OCI-LY1 (cell line): ENCODE data around the gene ASB6.

Experiments
- H2AFZ ChIP-seq: fragments of 200-600 bp; sonication (generic), shearing (Covaris generic); 2 replicates; pipeline ENCODE4 v1.6.0; 2014; ENCODE audit warnings: antibody characterized with exemption, mild to moderate bottlenecking, low read length
- H3F3A ChIP-seq: fragments of 200-600 bp; sonication (generic), shearing (Covaris generic); 2 replicates; pipeline ENCODE4 v1.6.0; 2014; ENCODE audit warnings: mild to moderate bottlenecking, antibody characterized with exemption, low read length, moderate library complexity; ENCODE audit not compliant: insufficient read depth
- H3K27ac ChIP-seq: fragments of 200-600 bp; sonication (generic); 2 replicates; pipeline ENCODE4 v1.5.1; 2014; ENCODE audit warnings: low read length, mixed run types, mild to moderate bottlenecking, low read depth; ENCODE audit not compliant: poor library complexity, severe bottlenecking
- H3K27me3 ChIP-seq: fragments of 200-600 bp; sonication (generic); 2 replicates; pipeline ENCODE4 v1.6.0; 2014; ENCODE audit warnings: antibody characterized with exemption, mild to moderate bottlenecking, low read length, moderate library complexity; ENCODE audit not compliant: insufficient read depth
- H3K36me3 ChIP-seq: fragments of 200-600 bp; sonication (generic); 2 replicates; pipeline ENCODE4 v1.6.1; 2014; ENCODE audit warnings: mild to moderate bottlenecking, antibody characterized with exemption, low read length, moderate library complexity, mixed read lengths; ENCODE audit not compliant: insufficient read depth
- H3K4me1 ChIP-seq: fragments of 200-600 bp; sonication (generic); 2 replicates; pipeline ENCODE4 v1.5.1; 2014; ENCODE audit warnings: mild to moderate bottlenecking, low read length, moderate library complexity; ENCODE audit not compliant: insufficient read depth, severe bottlenecking
- H3K4me2 ChIP-seq: fragments of 200-600 bp; sonication (generic), shearing (Covaris generic); 2 replicates; pipeline ENCODE4 v1.6.1; 2014; ENCODE audit warnings: low read length
- H3K4me3 ChIP-seq: fragments of 200-600 bp; sonication (generic); 2 replicates; pipeline ENCODE4 v1.5.1; 2014; ENCODE audit warnings: low read length, low read depth, mild to moderate bottlenecking, mixed read lengths; ENCODE audit not compliant: poor library complexity, severe bottlenecking
- H3K79me2 ChIP-seq: fragments of 200-600 bp; shearing (Covaris generic); 2 replicates; pipeline ENCODE4 v1.6.1; 2016; ENCODE audit warnings: mixed run types, low read length, mixed read lengths; ENCODE audit not compliant: insufficient read depth
- H3K9ac ChIP-seq: fragments of 200-600 bp; sonication (generic), shearing (Covaris generic); 2 replicates; pipeline ENCODE4 v1.6.1; 2014; ENCODE audit warnings: mild to moderate bottlenecking, low read length, mixed read lengths
- H3K9me2 ChIP-seq: fragments of 200-600 bp; sonication (generic), shearing (Covaris generic); 2 replicates; pipeline ENCODE4 v1.6.1; 2014; ENCODE audit warnings: low read depth, mild to moderate bottlenecking, low read length, mixed read lengths
- H3K9me3 ChIP-seq: fragments of 200-600 bp; shearing (Covaris generic); 2 replicates; pipeline ENCODE4 v1.6.1; 2014; ENCODE audit warnings: low read length, mixed read lengths
- H4K20me1 ChIP-seq: fragments of 200-600 bp; sonication (generic), shearing (Covaris generic); 2 replicates; pipeline ENCODE4 v1.6.0; 2016; ENCODE audit warnings: mild to moderate bottlenecking, low read length; ENCODE audit not compliant: insufficient read depth
- CTCF ChIP-seq: fragments of 200-600 bp; sonication (generic), shearing (Covaris generic); IDR thresholded peaks from 2 replicates; pipeline ENCODE4 v1.5.1; 2017; ENCODE audit warnings: mild to moderate bottlenecking, antibody characterized with exemption, low read length, moderate library complexity, mixed read lengths
- EZH2 ChIP-seq: fragments of 200-600 bp; sonication (generic), shearing (Covaris generic); IDR thresholded peaks from 2 replicates; pipeline ENCODE4 v1.8.0; 2017; ENCODE audit warnings: borderline replicate concordance, mixed run types, mild to moderate bottlenecking, antibody characterized with exemption, low read length, moderate library complexity, mixed read lengths

ASB6 gene

GRCh38 chr9:129682381-129682780 lies 40.4 kb upstream of the ASB6 start:
- Histone ChIP-seq H3K9me3 (no peaks in the 10 kb centered on the region), H3K27ac (no peak overlapping the region), H3K79me2 (no peaks in the 10 kb centered on the region), H3F3A (no peaks in the 10 kb centered on the region), H3K27me3 (peaks cover 7% of the 10 kb centered on the region; the same call in 1 of the 2 replicates), H3K9me2 (no peaks in the 10 kb centered on the region), H3K9ac (no peak overlapping the region), H3K4me2 (no peak overlapping the region), H4K20me1 (no peaks in the 10 kb centered on the region), H3K36me3 (no peaks in the 10 kb centered on the region), H3K4me1 (no peaks in the 10 kb centered on the region), H2AFZ (no peak overlapping the region), H3K4me3 (no peak overlapping the region)
- TF ChIP-seq EZH2 (no peak), CTCF (no peak)

- H3K27me3 ChIP-seq: peaks cover 7% of the 10 kb centered on the region; the same call in 1 of the 2 replicates
- H3K4me3 ChIP-seq: no peak overlapping the region
- no peak overlapping the region for H3K27ac ChIP-seq
- H3K4me1 ChIP-seq: no peaks in the 10 kb centered on the region
- no peak overlapping the region for H2AFZ ChIP-seq
- no peaks in the 10 kb centered on the region for H3F3A ChIP-seq
- no peak overlapping the region for H3K4me2 ChIP-seq
- TF ChIP-seq CTCF (no peak), EZH2 (no peak)
- H4K20me1 ChIP-seq: no peaks in the 10 kb centered on the region
- H3K9me2 ChIP-seq: no peaks in the 10 kb centered on the region
- H3K36me3 ChIP-seq: no peaks in the 10 kb centered on the region
- no peaks in the 10 kb centered on the region for H3K9me3 ChIP-seq
- H3K9ac ChIP-seq: no peak overlapping the region
- no peaks in the 10 kb centered on the region for H3K79me2 ChIP-seq
These were observed 40.0 kb upstream of the ASB6 start for GRCh38 chr9:129681924-129682323.

- no peak overlapping the region for H3K4me3 ChIP-seq
- H4K20me1 ChIP-seq: no peaks in the 10 kb centered on the region
- no peaks in the 10 kb centered on the region for H3K9me2 ChIP-seq
- H3K27me3 ChIP-seq: peaks cover 7% of the 10 kb centered on the region; the same call in 1 of the 2 replicates
- H3K4me2 ChIP-seq: no peak overlapping the region
- H3K79me2 ChIP-seq: no peaks in the 10 kb centered on the region
- no peaks in the 10 kb centered on the region for H3F3A ChIP-seq
- no peaks in the 10 kb centered on the region for H3K36me3 ChIP-seq
- no peaks in the 10 kb centered on the region for H3K4me1 ChIP-seq
- no peak overlapping the region for H2AFZ ChIP-seq
- TF ChIP-seq EZH2 (no peak), CTCF (no peak)
- no peak overlapping the region for H3K27ac ChIP-seq
- no peak overlapping the region for H3K9ac ChIP-seq
- no peaks in the 10 kb centered on the region for H3K9me3 ChIP-seq
These were observed 37.6 kb upstream of the ASB6 start for GRCh38 chr9:129679537-129679936.
